ENCODE results near the gene CLMN. TPM values are rescaled to one million over a fixed set of nuclear protein-coding genes. Genes with fewer than 3 reads are reported as not detected.
A peak's percentile ranks its signal among the peaks of the same experiment; 100 is the strongest.

CLMN gene
- total RNA-seq, 1 donor from 2014 or later, result 10.8 TPM

DNA sequence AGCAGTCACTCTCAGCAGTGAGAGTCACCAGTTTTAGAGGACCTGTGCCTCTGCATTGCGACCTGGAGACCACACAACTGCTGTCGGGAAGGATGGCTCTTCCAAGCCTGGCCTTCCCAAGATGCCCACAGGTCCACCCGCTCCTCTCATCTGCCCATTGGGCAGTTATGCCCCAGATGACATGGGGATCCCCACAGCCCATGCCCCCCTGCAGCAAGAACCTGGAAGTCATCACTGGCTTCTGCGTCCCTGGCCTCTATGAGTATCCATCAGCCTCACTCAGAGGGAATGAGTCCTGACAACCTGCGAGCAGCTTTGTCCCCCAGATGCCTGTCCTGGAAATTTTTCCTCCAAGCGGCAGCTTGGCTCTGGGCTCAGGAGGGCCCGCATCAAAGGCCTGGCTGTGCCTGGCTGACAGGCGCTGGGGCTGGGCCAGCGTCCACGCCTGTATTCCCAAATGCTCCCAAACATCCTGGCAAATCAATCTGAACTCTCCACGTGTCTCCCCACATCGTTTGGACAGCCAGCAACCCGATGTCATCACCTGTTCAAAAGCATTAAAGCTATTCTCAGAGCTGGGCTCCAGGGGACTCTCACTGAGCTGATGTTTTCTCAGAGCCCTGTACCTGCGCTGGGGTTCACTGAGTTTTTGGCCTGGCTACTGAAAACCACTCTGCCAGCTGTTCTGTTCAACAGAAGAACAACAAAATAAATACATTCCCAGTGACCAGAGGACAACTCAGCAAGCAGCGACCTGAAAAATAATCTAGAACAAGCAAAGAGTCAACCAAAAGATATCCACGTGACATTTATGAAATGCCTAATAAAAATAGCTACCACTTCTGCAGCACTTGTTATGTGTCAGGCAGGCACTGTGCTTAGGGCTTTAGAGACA is 57.8 kb downstream of the CLMN start:
- no peak for DNase-seq (ENCODE audit: low spot score)

DNA sequence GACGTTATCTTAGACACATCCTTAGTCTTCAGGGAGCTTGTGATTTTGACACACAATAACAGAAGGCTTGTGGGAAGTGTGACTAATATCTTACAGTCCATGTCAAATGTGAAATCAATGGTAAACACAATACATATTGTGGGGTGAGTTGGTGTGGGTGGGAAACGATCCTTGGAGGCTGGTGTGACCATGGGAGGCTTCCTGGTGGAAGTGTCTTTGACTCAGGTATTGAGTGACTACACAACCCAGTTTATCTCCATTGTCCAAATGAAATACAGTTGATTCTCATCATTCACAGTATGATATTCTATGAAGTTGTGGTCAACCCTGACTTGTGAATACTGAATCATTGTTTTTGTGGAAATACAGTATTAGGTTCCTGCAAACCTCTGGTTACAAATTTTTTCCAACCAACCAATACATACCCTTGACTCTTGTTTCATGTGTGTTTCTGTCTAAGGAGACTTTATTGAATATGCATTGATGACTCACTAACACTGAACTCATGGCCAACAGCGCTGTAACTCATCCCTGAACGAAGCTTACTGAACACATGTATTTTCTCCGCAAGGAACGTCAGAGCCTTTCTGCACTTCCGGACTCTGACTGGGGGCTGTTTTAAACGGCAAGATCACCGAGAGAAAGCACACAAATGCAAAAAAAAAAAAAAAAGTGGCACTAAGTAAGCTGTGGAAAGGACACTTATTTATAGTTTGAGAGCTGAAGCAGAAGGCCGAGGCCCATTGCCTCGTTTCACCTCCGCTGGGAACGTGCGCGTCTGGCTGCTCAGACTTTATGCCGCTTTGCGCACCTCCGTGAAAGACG is 59.0 kb downstream of the CLMN start:
- DNase-seq (ENCODE audit: low spot score), result no peak

- no peak for DNase-seq (ENCODE audit: low spot score)
These were observed 60.7 kb downstream of the CLMN start for GRCh38 chr14:95258754-95259593.

GRCh38 chr14:95258156-95258555 is 61.6 kb downstream of the CLMN start:
- DNase-seq (ENCODE audit: low spot score), result no peak

GRCh38 chr14:95257521-95257920 is 62.2 kb downstream of the CLMN start:
- DNase-seq (ENCODE audit: low spot score), result no peak

- no peak for DNase-seq (ENCODE audit: low spot score)
These were observed 63.0 kb downstream of the CLMN start for GRCh38 chr14:95256776-95257060.

GRCh38 chr14:95256002-95256775 is 63.5 kb downstream of the CLMN start:
- peak; percentile 28 for DNase-seq (ENCODE audit: low spot score)

GRCh38 chr14:95255487-95255886 is 64.2 kb downstream of the CLMN start:
- DNase-seq (ENCODE audit: low spot score), result peak; percentile 73

DNA sequence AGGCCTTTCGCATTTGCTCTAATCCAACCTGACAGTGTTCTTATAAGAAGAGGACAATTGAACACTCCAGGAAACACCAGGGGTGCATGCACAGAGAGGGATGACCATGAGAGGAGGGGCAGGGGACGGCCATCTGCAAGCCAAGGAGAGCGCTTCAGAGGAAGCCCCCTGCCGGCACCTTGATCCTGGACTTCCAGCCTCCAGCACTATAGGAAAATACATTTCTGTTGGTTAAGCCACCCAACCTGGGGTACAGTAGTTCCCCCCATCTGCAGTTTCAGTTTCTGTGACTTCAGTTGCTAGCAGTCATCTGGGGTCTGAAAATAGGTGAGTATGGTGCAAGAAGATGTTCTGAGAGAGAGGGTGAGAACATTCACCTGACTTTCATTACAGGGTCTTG is 64.7 kb downstream of the CLMN start:
- DNase-seq (ENCODE audit: low spot score), result no peak

GRCh38 chr14:95254288-95254687 is 65.4 kb downstream of the CLMN start:
- DNase-seq (ENCODE audit: low spot score), result no peak

DNA sequence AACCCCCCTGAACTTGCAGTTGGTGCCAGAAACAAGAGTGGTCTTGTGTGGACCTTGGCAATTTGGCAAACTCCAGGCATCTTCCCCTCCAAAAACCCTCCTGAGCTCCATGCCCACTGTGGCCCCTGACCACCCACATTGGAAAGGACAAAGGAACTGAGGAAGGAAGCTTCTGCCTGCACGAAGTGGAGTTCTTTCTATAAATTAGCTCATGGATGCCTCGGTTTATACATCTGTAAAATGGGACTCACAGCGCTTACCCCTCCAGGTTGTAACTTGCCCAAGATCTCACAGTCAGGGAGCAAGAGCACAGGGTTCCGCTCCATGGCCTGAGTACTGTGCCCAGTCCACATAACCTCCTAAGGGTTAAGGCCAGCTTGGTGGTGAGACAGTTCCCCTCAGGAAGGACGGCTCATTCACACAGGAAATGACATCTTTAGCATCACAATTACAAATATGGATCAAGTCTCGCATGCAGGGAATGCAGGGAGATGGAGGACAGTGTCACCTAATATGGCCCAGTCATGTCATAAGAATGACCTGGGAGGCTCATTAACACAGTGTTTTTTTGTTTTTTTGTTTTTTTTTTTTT is 66.6 kb downstream of the CLMN start:
- no peak for DNase-seq (ENCODE audit: low spot score)

GRCh38 chr14:95252219-95252618 is 67.5 kb downstream of the CLMN start:
- no peak for DNase-seq (ENCODE audit: low spot score)

- DNase-seq (ENCODE audit: low spot score), result no peak
These were observed 68.8 kb downstream of the CLMN start for GRCh38 chr14:95250936-95251335.

DNA sequence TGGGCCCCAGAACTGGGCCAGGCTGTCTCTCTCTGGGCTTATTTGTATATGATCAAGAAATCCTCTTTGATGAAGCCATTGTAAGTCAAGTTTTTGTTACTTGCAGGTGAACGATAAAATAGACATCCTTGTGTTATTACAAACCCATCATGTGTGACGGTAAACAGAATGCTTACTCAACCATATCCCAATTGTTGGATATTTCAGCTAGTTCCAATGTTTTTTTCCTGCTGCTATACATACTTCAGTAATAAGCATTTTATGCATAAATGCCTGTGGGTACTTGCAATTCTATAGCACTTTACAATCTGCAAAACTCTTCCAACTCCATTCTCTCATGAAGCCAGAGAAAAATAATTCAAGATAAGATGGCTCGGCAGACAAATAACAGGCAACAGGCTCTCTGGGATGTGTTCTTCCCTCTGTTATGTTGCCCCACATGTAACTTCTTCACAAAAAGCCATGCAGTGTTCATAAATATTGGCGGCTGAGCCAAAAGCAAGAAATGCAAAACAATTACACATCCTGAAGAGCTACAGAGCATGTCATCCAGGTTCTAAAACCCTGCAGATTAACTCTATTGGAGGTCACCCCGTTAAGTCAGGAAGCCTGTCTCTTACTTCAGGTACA is 69.5 kb downstream of the CLMN start:
- peak; percentile 81 for DNase-seq (ENCODE audit: low spot score)

GRCh38 chr14:95248432-95248831 is 71.3 kb downstream of the CLMN start:
- DNase-seq (ENCODE audit: low spot score), result no peak

- no peak for DNase-seq (ENCODE audit: low spot score)
These were observed 72.8 kb downstream of the CLMN start for GRCh38 chr14:95246870-95247269.

- DNase-seq (ENCODE audit: low spot score), result no peak
These were observed 74.4 kb downstream of the CLMN start for GRCh38 chr14:95245334-95245733.

DNA sequence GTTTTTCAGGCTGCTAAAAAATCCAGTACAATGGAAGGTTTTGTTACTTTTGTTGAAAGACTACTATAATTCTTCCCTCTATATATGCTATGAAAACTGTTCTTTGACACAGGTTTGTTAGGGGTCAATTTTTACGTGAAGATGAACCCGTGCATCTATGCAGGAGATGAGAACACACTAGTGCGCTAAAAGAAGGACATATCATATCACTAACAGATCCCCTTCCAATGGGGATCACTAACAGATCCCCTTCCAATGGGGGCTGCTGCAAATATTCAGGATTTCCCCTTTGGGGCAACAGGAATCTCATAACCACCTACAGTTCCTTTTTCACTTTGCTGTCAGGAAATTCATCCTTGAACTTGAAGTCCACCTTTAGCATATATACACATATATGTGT is 75.1 kb downstream of the CLMN start:
- no peak for DNase-seq (ENCODE audit: low spot score)

GRCh38 chr14:95242870-95243269 is 76.8 kb downstream of the CLMN start:
- no peak for DNase-seq (ENCODE audit: low spot score)
